ENCODE data around the gene PALM.

GRCh38 chr19:772730-773436, 64.1 kb downstream of the PALM start:
- TF ChIP-seq TAF1 (IDR thresholded peaks at IDR 0.05; ENCODE audit: borderline replicate concordance, insufficient read depth, low read length) (no peak), POLR2AphosphoS5 (IDR thresholded peaks at IDR 0.05; ENCODE audit: low read depth, low read length) (no peak)

Data from PFSK-1 (cell line).